Chondrocyte (in vitro differentiated cells): ENCODE results near the gene VAC14. TPM values are rescaled to one million over a fixed set of nuclear protein-coding genes. Genes with fewer than 3 reads are reported as not detected.

Experiments
- DNase-seq: peaks from one replicate; pipeline ENCODE4 v3.0.0; 2021; ENCODE audit warnings: mixed read lengths, low spot score
- H3K27ac Mint-ChIP-seq: one replicate; pipeline ENCODE4 v1.8.0; 2021; ENCODE audit warnings: mild to moderate bottlenecking, moderate library complexity, mixed read lengths; ENCODE audit not compliant: unreplicated experiment
- H3K27me3 Mint-ChIP-seq: 2 replicates; pipeline ENCODE4 v1.8.0; 2021; ENCODE audit warnings: low read depth, mixed read lengths
- H3K36me3 Mint-ChIP-seq: 2 replicates; pipeline ENCODE4 v1.8.0; 2021; ENCODE audit warnings: low read depth, mixed read lengths
- H3K4me1 Mint-ChIP-seq: 2 replicates; pipeline ENCODE4 v1.8.0; 2021; ENCODE audit warnings: low read depth, mild to moderate bottlenecking, mixed read lengths
- H3K4me3 Mint-ChIP-seq: one replicate; pipeline ENCODE4 v1.8.0; 2021; ENCODE audit warnings: mild to moderate bottlenecking, moderate library complexity, mixed read lengths; ENCODE audit not compliant: unreplicated experiment
- H3K9me3 Mint-ChIP-seq: 2 replicates; pipeline ENCODE4 v1.8.0; 2021; ENCODE audit warnings: low read depth, mixed read lengths
- CTCF ChIP-seq: fragments of 200-600 bp; sonication (generic); IDR thresholded peaks from 2 replicates; pipeline ENCODE4 v1.5.0; 2021; ENCODE audit warnings: antibody characterized with exemption, mild to moderate bottlenecking, moderate library complexity
- total RNA-seq: library from RNA; stranded (reverse); gene quantifications from 3 replicates; pipeline ENCODE4 v1.2.1, GENCODE V29; 2021

Gene VAC14
- total RNA-seq, 1 donor from 2014 or later = 37.9 TPM

- Mint-ChIP-seq H3K9me3 (no peaks in the 10 kb centered on the region), H3K4me1 (peaks cover 94% of the 10 kb centered on the region), H3K27ac (peak overlapping the region; percentile 100), H3K36me3 (peaks cover 4% of the 10 kb centered on the region), H3K4me3 (no peak overlapping the region), H3K27me3 (no peaks in the 10 kb centered on the region)
- no peak for TF ChIP-seq CTCF
- DNase-seq = no peak
Measured at GRCh38 chr16:70696355-70696754, 104.6 kb downstream of the VAC14 start.

- Mint-ChIP-seq H3K4me1 (peaks cover 94% of the 10 kb centered on the region), H3K4me3 (no peak overlapping the region), H3K9me3 (no peaks in the 10 kb centered on the region), H3K36me3 (peaks cover 4% of the 10 kb centered on the region), H3K27me3 (no peaks in the 10 kb centered on the region), H3K27ac (peak overlapping the region; percentile 100)
- TF ChIP-seq CTCF = peak; percentile 49
- no peak for DNase-seq
Measured at GRCh38 chr16:70695331-70696070, 105.5 kb downstream of the VAC14 start.

GRCh38 chr16:70694868-70695218 is 106.1 kb downstream of the VAC14 start:
- peak overlapping the region; percentile 100 for H3K27ac Mint-ChIP-seq
- peaks cover 4% of the 10 kb centered on the region for H3K36me3 Mint-ChIP-seq

GRCh38 chr16:70694088-70694867 is 106.7 kb downstream of the VAC14 start:
- Mint-ChIP-seq H3K27ac (peak overlapping the region; percentile 100), H3K4me1 (peaks cover 92% of the 10 kb centered on the region), H3K36me3 (peaks cover 4% of the 10 kb centered on the region), H3K27me3 (no peaks in the 10 kb centered on the region), H3K9me3 (no peaks in the 10 kb centered on the region), H3K4me3 (no peak overlapping the region)
- no peak for DNase-seq
- no peak for TF ChIP-seq CTCF

More at GRCh38 chr16:70694868-70695218, 106.1 kb downstream of the VAC14 start:
- no peak for TF ChIP-seq CTCF
- Mint-ChIP-seq H3K9me3 (no peaks in the 10 kb centered on the region), H3K27me3 (no peaks in the 10 kb centered on the region), H3K4me1 (peaks cover 94% of the 10 kb centered on the region), H3K4me3 (no peak overlapping the region)
- DNase-seq = no peak

- Mint-ChIP-seq H3K9me3 (no peaks in the 10 kb centered on the region), H3K4me1 (peaks cover 92% of the 10 kb centered on the region), H3K27ac (peak overlapping the region; percentile 100), H3K4me3 (no peak overlapping the region), H3K27me3 (no peaks in the 10 kb centered on the region), H3K36me3 (peaks cover 1% of the 10 kb centered on the region)
- no peak for DNase-seq
- TF ChIP-seq CTCF = peak; percentile 14
Measured at GRCh38 chr16:70692873-70693671, 107.9 kb downstream of the VAC14 start.
